ENCODE measurements around the gene CCL28. TPM values are rescaled to one million over a fixed set of nuclear protein-coding genes. Genes with fewer than 3 reads are reported as not detected.

The CCL28 gene
- total RNA-seq, 1 experiment from 2014 or later = 8.5 TPM

DNA sequence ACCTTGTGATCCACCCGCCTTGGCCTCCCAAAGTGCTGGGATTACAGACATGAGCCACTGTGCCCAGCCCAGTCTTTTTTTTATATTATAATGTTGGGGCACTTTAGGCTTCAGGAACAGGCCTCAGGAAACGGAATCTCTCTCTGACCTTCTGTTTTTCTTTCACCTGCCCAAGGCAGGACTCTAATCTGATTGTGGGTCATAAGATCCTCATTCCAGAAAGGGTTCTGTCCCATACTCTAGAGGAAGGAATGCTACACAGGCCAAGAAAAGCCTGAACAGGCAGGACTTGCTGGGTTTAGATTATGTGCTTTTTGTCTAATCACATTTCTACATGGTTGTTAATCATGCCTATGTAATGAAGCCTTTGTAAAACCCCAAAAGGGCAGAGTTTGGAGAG, 1.8 kb upstream of the CCL28 start:
- H3K4me2 ChIP-seq (ENCODE audit: low read length) = no peak overlapping the region
- H2AFZ ChIP-seq (ENCODE audit: low read length) = no peak overlapping the region
- no peak overlapping the region for H3K27ac ChIP-seq (ENCODE audit: low read length)
- intact Hi-C loops (cut with micrococcal nuclease) = no loop called here
- H3K4me1 ChIP-seq (ENCODE audit: insufficient read depth, low read length) = no peaks in the 10 kb centered on the region
- no peaks in the 10 kb centered on the region for H3K9me2 ChIP-seq (replicated peaks; ENCODE audit: low read length)
- H3F3A ChIP-seq (ENCODE audit: low read length, unreplicated experiment) = no peaks in the 10 kb centered on the region
- H3K9me3 ChIP-seq (ENCODE audit: low read length) = no peaks in the 10 kb centered on the region
- no TSS peak for BruUV-seq (replicated peaks)
- H3K27me3 ChIP-seq (ENCODE audit: low read length) = no peaks in the 10 kb centered on the region
- no peaks in the 10 kb centered on the region for H4K20me1 ChIP-seq (ENCODE audit: low read length)
- no peak for ATAC-seq
- TF ChIP-seq, protein P1, sequence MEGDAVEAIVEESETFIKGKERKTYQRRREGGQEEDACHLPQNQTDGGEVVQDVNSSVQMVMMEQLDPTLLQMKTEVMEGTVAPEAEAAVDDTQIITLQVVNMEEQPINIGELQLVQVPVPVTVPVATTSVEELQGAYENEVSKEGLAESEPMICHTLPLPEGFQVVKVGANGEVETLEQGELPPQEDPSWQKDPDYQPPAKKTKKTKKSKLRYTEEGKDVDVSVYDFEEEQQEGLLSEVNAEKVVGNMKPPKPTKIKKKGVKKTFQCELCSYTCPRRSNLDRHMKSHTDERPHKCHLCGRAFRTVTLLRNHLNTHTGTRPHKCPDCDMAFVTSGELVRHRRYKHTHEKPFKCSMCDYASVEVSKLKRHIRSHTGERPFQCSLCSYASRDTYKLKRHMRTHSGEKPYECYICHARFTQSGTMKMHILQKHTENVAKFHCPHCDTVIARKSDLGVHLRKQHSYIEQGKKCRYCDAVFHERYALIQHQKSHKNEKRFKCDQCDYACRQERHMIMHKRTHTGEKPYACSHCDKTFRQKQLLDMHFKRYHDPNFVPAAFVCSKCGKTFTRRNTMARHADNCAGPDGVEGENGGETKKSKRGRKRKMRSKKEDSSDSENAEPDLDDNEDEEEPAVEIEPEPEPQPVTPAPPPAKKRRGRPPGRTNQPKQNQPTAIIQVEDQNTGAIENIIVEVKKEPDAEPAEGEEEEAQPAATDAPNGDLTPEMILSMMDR (conservative IDR thresholded peaks at IDR 0.05; ENCODE audit: low read depth, low read length) = no peak
- TF ChIP-seq EZH2 (IDR thresholded peaks at IDR 0.05; ENCODE audit: low read length, unreplicated experiment) = no peak
- TF ChIP-seq EZH2phosphoT487 (IDR thresholded peaks at IDR 0.05; ENCODE audit: borderline replicate concordance, low read length) = no peak
- DNase-seq = no peak
- ChIA-PET CTCF (no interaction called here), POLR2A (ENCODE audit: unreplicated experiment) (no interaction called here)
- no peaks in the 10 kb centered on the region for H3K36me3 ChIP-seq (ENCODE audit: low read depth, low read length)
- no peaks in the 10 kb centered on the region for H3K79me2 ChIP-seq (ENCODE audit: low read length)
- H3K9ac ChIP-seq (ENCODE audit: low read length) = no peak overlapping the region
- H3K4me3 ChIP-seq (ENCODE audit: low read length) = no peak overlapping the region

DNA sequence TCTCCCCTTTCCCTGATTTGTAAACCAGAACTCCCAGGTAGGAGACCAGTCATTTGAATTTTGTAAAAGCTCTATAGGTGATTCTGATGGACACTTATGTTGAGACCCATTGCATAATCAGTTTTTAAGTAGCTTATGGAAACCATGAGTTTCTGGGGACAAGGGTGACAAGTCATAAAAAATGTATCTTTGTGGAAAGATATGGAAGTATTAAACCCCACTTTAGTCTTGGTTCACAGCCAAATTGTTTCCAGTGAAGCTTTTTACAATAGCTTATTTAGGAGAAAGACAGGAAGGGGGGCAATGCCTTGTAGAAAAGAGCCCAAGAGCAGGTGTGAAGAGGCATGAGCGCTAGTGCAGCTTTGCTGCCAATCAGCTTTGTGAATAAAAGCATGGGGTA, 453 bp upstream of the CCL28 start:
- no peak for TF ChIP-seq EZH2 (IDR thresholded peaks at IDR 0.05; ENCODE audit: low read length, unreplicated experiment)
- TF ChIP-seq EZH2phosphoT487 (IDR thresholded peaks at IDR 0.05; ENCODE audit: borderline replicate concordance, low read length) = no peak
- TF ChIP-seq, protein P1 (conservative IDR thresholded peaks at IDR 0.05; ENCODE audit: low read depth, low read length) = no peak
- Histone ChIP-seq H3K9me2 (replicated peaks; ENCODE audit: low read length) (no peaks in the 10 kb centered on the region), H2AFZ (ENCODE audit: low read length) (no peak overlapping the region), H3K4me1 (ENCODE audit: insufficient read depth, low read length) (no peaks in the 10 kb centered on the region), H3K79me2 (ENCODE audit: low read length) (no peaks in the 10 kb centered on the region), H3K4me2 (ENCODE audit: low read length) (no peak overlapping the region), H3K4me3 (ENCODE audit: low read length) (no peak overlapping the region), H3K36me3 (ENCODE audit: low read depth, low read length) (no peaks in the 10 kb centered on the region), H3K27ac (ENCODE audit: low read length) (no peak overlapping the region), H3K9me3 (ENCODE audit: low read length) (no peaks in the 10 kb centered on the region), H4K20me1 (ENCODE audit: low read length) (no peaks in the 10 kb centered on the region), H3K27me3 (ENCODE audit: low read length) (no peaks in the 10 kb centered on the region), H3K9ac (ENCODE audit: low read length) (no peak overlapping the region), H3F3A (ENCODE audit: low read length, unreplicated experiment) (no peaks in the 10 kb centered on the region)
- no peak for DNase-seq
- no TSS peak for BruUV-seq (replicated peaks)
- POLR2A ChIA-PET (ENCODE audit: unreplicated experiment) = no interaction called here
- no peak for ATAC-seq
- CTCF ChIA-PET = no interaction called here
- intact Hi-C loops (cut with micrococcal nuclease) = no loop called here

- no peak overlapping the region for H3K4me3 ChIP-seq (ENCODE audit: low read length)
- H3K36me3 ChIP-seq (ENCODE audit: low read depth, low read length) = no peaks in the 10 kb centered on the region
- H3K4me1 ChIP-seq (ENCODE audit: insufficient read depth, low read length) = no peaks in the 10 kb centered on the region
- no peaks in the 10 kb centered on the region for H3K9me3 ChIP-seq (ENCODE audit: low read length)
- no peaks in the 10 kb centered on the region for H3K27me3 ChIP-seq (ENCODE audit: low read length)
- POLR2A ChIA-PET (ENCODE audit: unreplicated experiment) = no interaction called here
- no peak for ATAC-seq
- no peaks in the 10 kb centered on the region for H3K9me2 ChIP-seq (replicated peaks; ENCODE audit: low read length)
- DNase-seq = no peak
- H3F3A ChIP-seq (ENCODE audit: low read length, unreplicated experiment) = no peaks in the 10 kb centered on the region
- CTCF ChIA-PET = interaction anchor here (1.1 kb wide), 1 partner anchor 34 kb away, joined by 3 read pairs; no protein-coding TSS in a partner anchor
- H4K20me1 ChIP-seq (ENCODE audit: low read length) = no peaks in the 10 kb centered on the region
- H3K4me2 ChIP-seq (ENCODE audit: low read length) = no peak overlapping the region
- TF ChIP-seq, protein P1 (conservative IDR thresholded peaks at IDR 0.05; ENCODE audit: low read depth, low read length) = no peak
- TF ChIP-seq EZH2phosphoT487 (IDR thresholded peaks at IDR 0.05; ENCODE audit: borderline replicate concordance, low read length) = no peak
- no peak for TF ChIP-seq EZH2 (IDR thresholded peaks at IDR 0.05; ENCODE audit: low read length, unreplicated experiment)
- H2AFZ ChIP-seq (ENCODE audit: low read length) = no peak overlapping the region
- no peak overlapping the region for H3K9ac ChIP-seq (ENCODE audit: low read length)
- no TSS peak for BruUV-seq (replicated peaks)
- no peak overlapping the region for H3K27ac ChIP-seq (ENCODE audit: low read length)
- intact Hi-C loops (cut with micrococcal nuclease) = no loop called here
- H3K79me2 ChIP-seq (ENCODE audit: low read length) = no peaks in the 10 kb centered on the region
These were observed 696 bp downstream of the CCL28 start for GRCh38 chr5:43411495-43411894.

Measured in PC-3 (cell line).